Measurements from ENCODE around the gene MOCOS.
A peak's percentile ranks its signal among the peaks of the same experiment; 100 is the strongest.

MOCOS gene

DNA sequence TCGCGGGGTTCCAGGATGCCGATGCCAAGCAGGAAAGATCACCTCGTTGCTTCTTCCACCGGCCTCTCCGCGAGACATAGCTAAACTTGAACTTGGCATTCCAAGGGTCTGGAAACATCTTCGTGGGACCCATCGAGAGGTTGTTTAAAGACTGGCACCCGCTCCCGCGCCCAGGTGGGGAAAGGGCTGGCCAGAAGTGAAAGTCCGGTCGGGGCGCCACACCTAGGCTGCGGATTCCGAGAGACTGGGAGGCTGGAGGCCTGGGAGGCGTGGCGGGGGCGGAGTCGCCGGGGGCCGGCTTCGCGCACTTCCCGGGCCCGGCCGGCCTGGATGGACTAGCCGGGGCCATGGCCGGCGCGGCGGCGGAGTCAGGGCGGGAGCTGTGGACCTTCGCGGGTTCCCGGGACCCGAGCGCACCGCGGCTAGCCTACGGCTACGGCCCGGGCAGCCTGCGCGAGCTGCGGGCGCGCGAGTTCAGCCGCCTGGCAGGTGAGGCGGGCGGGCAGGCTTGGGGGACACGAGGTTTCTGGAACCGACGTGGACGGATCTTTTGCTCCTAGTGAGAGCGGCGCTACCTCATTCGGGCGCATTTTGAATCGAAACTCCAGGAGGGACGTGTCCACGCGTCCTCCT lies at the start of gene MOCOS:
TSS of gene MOCOS (plus strand) at position 305 of the 633 bp plus-strand sequence. CDS start at position 348, 43 bp downstream.
- TF ChIP-seq, protein P1, sequence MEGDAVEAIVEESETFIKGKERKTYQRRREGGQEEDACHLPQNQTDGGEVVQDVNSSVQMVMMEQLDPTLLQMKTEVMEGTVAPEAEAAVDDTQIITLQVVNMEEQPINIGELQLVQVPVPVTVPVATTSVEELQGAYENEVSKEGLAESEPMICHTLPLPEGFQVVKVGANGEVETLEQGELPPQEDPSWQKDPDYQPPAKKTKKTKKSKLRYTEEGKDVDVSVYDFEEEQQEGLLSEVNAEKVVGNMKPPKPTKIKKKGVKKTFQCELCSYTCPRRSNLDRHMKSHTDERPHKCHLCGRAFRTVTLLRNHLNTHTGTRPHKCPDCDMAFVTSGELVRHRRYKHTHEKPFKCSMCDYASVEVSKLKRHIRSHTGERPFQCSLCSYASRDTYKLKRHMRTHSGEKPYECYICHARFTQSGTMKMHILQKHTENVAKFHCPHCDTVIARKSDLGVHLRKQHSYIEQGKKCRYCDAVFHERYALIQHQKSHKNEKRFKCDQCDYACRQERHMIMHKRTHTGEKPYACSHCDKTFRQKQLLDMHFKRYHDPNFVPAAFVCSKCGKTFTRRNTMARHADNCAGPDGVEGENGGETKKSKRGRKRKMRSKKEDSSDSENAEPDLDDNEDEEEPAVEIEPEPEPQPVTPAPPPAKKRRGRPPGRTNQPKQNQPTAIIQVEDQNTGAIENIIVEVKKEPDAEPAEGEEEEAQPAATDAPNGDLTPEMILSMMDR (IDR thresholded peaks at IDR 0.05; ENCODE audit: extremely low read depth, missing control alignments): no peak
- peak; percentile 88 for DNase-seq (ENCODE audit: low spot score)

- DNase-seq (ENCODE audit: low spot score): no peak
- TF ChIP-seq, protein P1 (IDR thresholded peaks at IDR 0.05; ENCODE audit: extremely low read depth, missing control alignments): no peak
These were observed 48.1 kb upstream of the MOCOS start for GRCh38 chr18:36139245-36139644.

- no peak for DNase-seq (ENCODE audit: low spot score)
- TF ChIP-seq, protein P1 (IDR thresholded peaks at IDR 0.05; ENCODE audit: extremely low read depth, missing control alignments): no peak
These were observed 45.7 kb upstream of the MOCOS start for GRCh38 chr18:36141576-36141975.

GRCh38 chr18:36142751-36143150 lies 44.5 kb upstream of the MOCOS start:
- no peak for DNase-seq (ENCODE audit: low spot score)
- TF ChIP-seq, protein P1 (IDR thresholded peaks at IDR 0.05; ENCODE audit: extremely low read depth, missing control alignments): no peak

GRCh38 chr18:36143391-36143790 lies 43.9 kb upstream of the MOCOS start:
- TF ChIP-seq, protein P1 (IDR thresholded peaks at IDR 0.05; ENCODE audit: extremely low read depth, missing control alignments): no peak
- DNase-seq (ENCODE audit: low spot score): no peak

- peak; percentile 61 for DNase-seq (ENCODE audit: low spot score)
- TF ChIP-seq, protein P1 (IDR thresholded peaks at IDR 0.05; ENCODE audit: extremely low read depth, missing control alignments): no peak
These were observed 37.6 kb upstream of the MOCOS start for GRCh38 chr18:36149514-36150289.

DNA sequence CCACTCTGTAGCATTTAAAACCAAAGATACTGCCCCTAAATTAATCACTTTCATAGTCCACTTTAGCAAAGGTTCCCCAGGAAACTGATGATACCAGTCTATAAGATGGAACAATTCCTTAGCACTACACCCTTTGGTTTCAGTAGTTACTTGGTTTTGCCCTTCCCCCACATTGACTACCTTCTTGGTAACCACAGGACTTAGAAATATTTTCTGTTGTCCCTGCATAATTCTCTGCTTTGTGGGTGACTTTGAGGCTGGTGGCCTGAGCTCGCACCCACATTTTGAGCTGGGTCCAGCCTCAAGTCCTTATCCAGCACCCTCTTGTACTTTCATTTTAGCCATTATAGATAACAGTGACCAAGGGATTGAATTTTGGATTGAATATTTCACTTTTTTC lies 34.5 kb upstream of the MOCOS start:
- TF ChIP-seq, protein P1 (IDR thresholded peaks at IDR 0.05; ENCODE audit: extremely low read depth, missing control alignments): no peak
- no peak for DNase-seq (ENCODE audit: low spot score)
